Tibial nerve (tissue), 4 donors: ENCODE results near the gene NT5DC4.

Experiments used
- CTCF ChIP-seq, 5 experiments: fragments of 200-600 bp in 3 of 5; fragments of 450-650 bp in 2 of 5; sonication (generic) in 3 of 5; IDR thresholded peaks; one replicate each; pipeline ENCODE4 v1.5.1; 2016 to 2019; ENCODE audit warnings: antibody characterized with exemption in 5 of 5, mild to moderate bottlenecking in 3 of 5, moderate library complexity in 2 of 5
- EP300 ChIP-seq, 2 donors: sonication (generic); formaldehyde crosslinking; IDR thresholded peaks; one replicate each; pipeline ENCODE4 v1.6.1; 2017; ENCODE audit warnings: antibody characterized with exemption in 2 of 2, mild to moderate bottlenecking in 1 of 2
- POLR2A ChIP-seq, 2 donors: fragments of 450-650 bp; IDR thresholded peaks; one replicate each; pipeline ENCODE4 v1.6.1; 2017; ENCODE audit warnings: antibody characterized with exemption in 2 of 2, mild to moderate bottlenecking in 2 of 2, moderate library complexity in 2 of 2

- TF ChIP-seq CTCF (IDR thresholded peaks at IDR 0.05): no peak
- TF ChIP-seq EP300 (IDR thresholded peaks at IDR 0.05): no peak
- TF ChIP-seq POLR2A (IDR thresholded peaks at IDR 0.05): no peak
Measured at GRCh38 chr2:112722816-112723546, 2.2 kb downstream of the NT5DC4 start.
